NT2/D1 (cell line): ENCODE results near the gene BUD13.
A peak's percentile ranks its signal among the peaks of the same experiment; 100 is the strongest.

Source experiments
- DNase-seq: peaks from one replicate; pipeline ENCODE4 v3.0.0-alpha.2; 2011; ENCODE audit warnings: low read depth, low spot score
- H3K27me3 ChIP-seq: 2 replicates; pipeline ENCODE4 v1.6.0; 2011; ENCODE audit warnings: mild to moderate bottlenecking; ENCODE audit not compliant: insufficient read length, insufficient read depth
- H3K36me3 ChIP-seq: 2 replicates; pipeline ENCODE4 v1.6.1; 2011; ENCODE audit warnings: mild to moderate bottlenecking, low read length, mixed read lengths; ENCODE audit not compliant: insufficient read depth, insufficient read length
- H3K4me1 ChIP-seq: 2 replicates; pipeline ENCODE4 v1.5.1; 2011; ENCODE audit not compliant: insufficient read depth, insufficient read length
- H3K4me3 ChIP-seq: 2 replicates; pipeline ENCODE4 v1.5.1; 2011; ENCODE audit warnings: low read depth; ENCODE audit not compliant: insufficient read length
- H3K9ac ChIP-seq: 2 replicates; pipeline ENCODE4 v1.6.0; 2011; ENCODE audit warnings: low read depth; ENCODE audit not compliant: insufficient read length
- H3K9me3 ChIP-seq: 2 replicates; pipeline ENCODE4 v1.5.1; 2011; ENCODE audit warnings: mild to moderate bottlenecking, low read length; ENCODE audit not compliant: insufficient read depth
- SUZ12 ChIP-seq: IDR thresholded peaks from 2 replicates; pipeline ENCODE4 v1.6.1; 2011; ENCODE audit not compliant: insufficient read length, insufficient read depth; ENCODE audit errors: extremely low read depth
- YY1 ChIP-seq: IDR thresholded peaks from 2 replicates; pipeline ENCODE4 v1.6.1; 2011; ENCODE audit not compliant: insufficient read length, insufficient read depth
- ZNF274 ChIP-seq: IDR thresholded peaks from 2 replicates; pipeline ENCODE4 v1.6.1; 2011; ENCODE audit warnings: mild to moderate bottlenecking, low read depth, low read length

Gene BUD13

DNA sequence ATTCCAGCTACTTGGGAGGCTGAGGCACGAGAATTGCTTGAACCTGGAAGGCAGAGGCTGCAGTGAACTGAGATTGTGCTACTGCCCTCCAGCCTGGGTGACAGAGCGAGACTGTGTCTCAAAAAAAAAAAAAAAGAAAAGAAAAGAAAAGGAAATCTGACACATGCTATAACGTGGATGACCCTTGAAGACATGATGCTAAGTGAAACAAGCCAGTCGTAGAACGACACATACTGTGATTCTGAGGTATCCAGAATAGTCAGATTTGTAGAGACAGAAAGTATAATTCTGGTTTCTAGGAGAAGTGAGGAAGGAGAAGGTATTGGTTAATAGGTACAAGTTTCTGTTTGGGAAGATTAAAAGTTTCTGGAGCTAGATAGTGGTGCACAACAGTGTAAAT, 25.6 kb upstream of the BUD13 start:
- Histone ChIP-seq H3K36me3 (no peaks in the 10 kb centered on the region), H3K4me1 (no peaks in the 10 kb centered on the region), H3K9ac (no peak overlapping the region), H3K9me3 (no peaks in the 10 kb centered on the region), H3K27me3 (no peaks in the 10 kb centered on the region), H3K4me3 (no peak overlapping the region)
- TF ChIP-seq YY1 (no peak), SUZ12 (no peak), ZNF274 (no peak)
- no peak for DNase-seq

DNA sequence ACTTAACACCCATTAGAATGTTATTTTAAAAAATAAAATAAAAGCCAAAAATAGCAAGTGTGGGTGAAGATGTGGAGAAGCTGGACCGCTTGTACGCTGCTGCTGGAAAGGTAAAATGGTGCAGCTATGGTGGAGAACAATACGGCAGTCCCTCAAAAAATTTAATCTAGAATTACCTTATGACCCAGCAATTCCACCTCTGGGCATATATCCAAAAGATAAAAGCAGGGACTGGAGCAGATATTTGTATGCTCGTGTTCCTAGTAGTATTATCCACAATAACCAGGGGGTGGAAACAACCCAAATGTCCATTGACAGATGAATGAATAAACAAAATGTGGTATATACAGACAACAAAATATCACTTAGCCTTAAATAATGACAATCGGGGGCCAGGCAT, 25.0 kb upstream of the BUD13 start:
- H3K4me1 ChIP-seq = no peaks in the 10 kb centered on the region
- no peaks in the 10 kb centered on the region for H3K27me3 ChIP-seq
- no peak for DNase-seq
- TF ChIP-seq SUZ12 (no peak), ZNF274 (no peak), YY1 (no peak)
- no peaks in the 10 kb centered on the region for H3K9me3 ChIP-seq
- H3K4me3 ChIP-seq = no peak overlapping the region
- no peaks in the 10 kb centered on the region for H3K36me3 ChIP-seq
- H3K9ac ChIP-seq = no peak overlapping the region

GRCh38 chr11:116796548-116796947, 23.8 kb upstream of the BUD13 start:
- H3K36me3 ChIP-seq = no peaks in the 10 kb centered on the region
- DNase-seq = no peak
- H3K27me3 ChIP-seq = no peaks in the 10 kb centered on the region
- TF ChIP-seq ZNF274 (no peak), YY1 (no peak), SUZ12 (no peak)
- H3K9ac ChIP-seq = no peak overlapping the region
- H3K4me1 ChIP-seq = peaks cover 2% of the 10 kb centered on the region
- no peak overlapping the region for H3K4me3 ChIP-seq
- H3K9me3 ChIP-seq = no peaks in the 10 kb centered on the region

- H3K4me3 ChIP-seq = no peak overlapping the region
- DNase-seq = no peak
Measured at GRCh38 chr11:116794851-116795250, 22.1 kb upstream of the BUD13 start.

GRCh38 chr11:116793772-116794097, 20.9 kb upstream of the BUD13 start:
- Histone ChIP-seq H3K9me3 (no peaks in the 10 kb centered on the region), H3K27me3 (peaks cover 25% of the 10 kb centered on the region), H3K9ac (no peak overlapping the region), H3K4me1 (peaks cover 8% of the 10 kb centered on the region), H3K36me3 (no peaks in the 10 kb centered on the region), H3K4me3 (no peak overlapping the region)
- TF ChIP-seq ZNF274 (no peak), SUZ12 (no peak), YY1 (no peak)
- DNase-seq = no peak

More at GRCh38 chr11:116794851-116795250, 22.1 kb upstream of the BUD13 start:
- no peaks in the 10 kb centered on the region for H3K36me3 ChIP-seq
- H3K4me1 ChIP-seq = peaks cover 8% of the 10 kb centered on the region
- no peak for TF ChIP-seq SUZ12
- no peak for TF ChIP-seq YY1
- no peak for TF ChIP-seq ZNF274
- H3K27me3 ChIP-seq = peaks cover 14% of the 10 kb centered on the region
- no peaks in the 10 kb centered on the region for H3K9me3 ChIP-seq
- H3K9ac ChIP-seq = no peak overlapping the region

GRCh38 chr11:116792869-116793771, 20.3 kb upstream of the BUD13 start:
- peaks cover 8% of the 10 kb centered on the region for H3K4me1 ChIP-seq
- TF ChIP-seq SUZ12 (no peak), ZNF274 (no peak), YY1 (no peak)
- H3K9me3 ChIP-seq = no peaks in the 10 kb centered on the region
- H3K4me3 ChIP-seq = no peak overlapping the region
- no peaks in the 10 kb centered on the region for H3K36me3 ChIP-seq
- no peak overlapping the region for H3K9ac ChIP-seq
- H3K27me3 ChIP-seq = peaks cover 25% of the 10 kb centered on the region
- no peak for DNase-seq

- H3K36me3 ChIP-seq = no peaks in the 10 kb centered on the region
- H3K27me3 ChIP-seq = peaks cover 25% of the 10 kb centered on the region
- no peak overlapping the region for H3K4me3 ChIP-seq
- no peak for TF ChIP-seq YY1
- no peak for TF ChIP-seq SUZ12
- TF ChIP-seq ZNF274 = no peak
- H3K9ac ChIP-seq = peak overlapping the region; percentile 36
- no peak for DNase-seq
- no peaks in the 10 kb centered on the region for H3K9me3 ChIP-seq
- peaks cover 8% of the 10 kb centered on the region for H3K4me1 ChIP-seq
Measured at GRCh38 chr11:116792144-116792868, 19.5 kb upstream of the BUD13 start.
